Mammary epithelial cell (primary cell): Measurements from ENCODE around the gene LAMA4.

Experiments
- EZH2 ChIP-seq: IDR thresholded peaks from 2 replicates; pipeline ENCODE4 v1.6.1; 2012; ENCODE audit warnings: low read length, inconsistent platforms, borderline replicate concordance
- TF ChIP-seq, protein P1 (sequence below), 2 donors: IDR thresholded peaks in 1 of 2; conservative IDR thresholded peaks in 1 of 2; 2 replicates each; pipeline ENCODE4 v1.5.1; 2011 to 2012; ENCODE audit warnings: inconsistent platforms in 2 of 2, low read length in 2 of 2, mild to moderate bottlenecking in 2 of 2, control low read depth in 1 of 2, low read depth in 1 of 2; ENCODE audit not compliant: insufficient read depth in 1 of 2; ENCODE audit errors: extremely low read depth in 1 of 2

DNA sequence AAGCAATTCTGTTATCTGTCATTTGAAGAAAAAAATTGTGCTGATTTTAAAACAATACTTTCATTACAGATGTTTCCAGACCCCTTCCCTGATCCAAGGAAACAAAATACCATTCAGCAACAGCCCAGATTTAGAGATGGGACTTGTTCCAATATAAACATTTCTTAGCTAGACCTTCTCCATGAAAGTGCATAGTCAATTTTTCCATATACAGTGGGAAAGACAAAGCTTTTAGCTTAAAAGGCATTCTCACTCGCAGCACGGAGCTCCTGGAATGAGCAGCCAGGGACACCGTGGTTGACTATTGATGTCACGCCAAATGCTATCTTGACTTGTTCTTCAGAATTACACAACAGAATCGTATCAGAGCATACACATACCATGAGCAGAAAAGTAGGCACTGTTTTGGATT, 21.5 kb downstream of the LAMA4 start:
- TF ChIP-seq, protein P1, sequence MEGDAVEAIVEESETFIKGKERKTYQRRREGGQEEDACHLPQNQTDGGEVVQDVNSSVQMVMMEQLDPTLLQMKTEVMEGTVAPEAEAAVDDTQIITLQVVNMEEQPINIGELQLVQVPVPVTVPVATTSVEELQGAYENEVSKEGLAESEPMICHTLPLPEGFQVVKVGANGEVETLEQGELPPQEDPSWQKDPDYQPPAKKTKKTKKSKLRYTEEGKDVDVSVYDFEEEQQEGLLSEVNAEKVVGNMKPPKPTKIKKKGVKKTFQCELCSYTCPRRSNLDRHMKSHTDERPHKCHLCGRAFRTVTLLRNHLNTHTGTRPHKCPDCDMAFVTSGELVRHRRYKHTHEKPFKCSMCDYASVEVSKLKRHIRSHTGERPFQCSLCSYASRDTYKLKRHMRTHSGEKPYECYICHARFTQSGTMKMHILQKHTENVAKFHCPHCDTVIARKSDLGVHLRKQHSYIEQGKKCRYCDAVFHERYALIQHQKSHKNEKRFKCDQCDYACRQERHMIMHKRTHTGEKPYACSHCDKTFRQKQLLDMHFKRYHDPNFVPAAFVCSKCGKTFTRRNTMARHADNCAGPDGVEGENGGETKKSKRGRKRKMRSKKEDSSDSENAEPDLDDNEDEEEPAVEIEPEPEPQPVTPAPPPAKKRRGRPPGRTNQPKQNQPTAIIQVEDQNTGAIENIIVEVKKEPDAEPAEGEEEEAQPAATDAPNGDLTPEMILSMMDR (conservative IDR thresholded peaks at IDR 0.05 in 1 of 2, IDR thresholded peaks at IDR 0.05 in 1 of 2; ENCODE audit: extremely low read depth in 1 of 2, insufficient read depth in 1 of 2, low read depth in 1 of 2, low read length in 2 of 2) = no peak
- TF ChIP-seq EZH2 = no peak
